Fibroblast of pulmonary artery (primary cell): ENCODE results near the gene IER3.
A peak's percentile ranks its signal among the peaks of the same experiment; 100 is the strongest.
"Not testable (repeated sequence)": the region's sequence is repeated elsewhere in the genome, so short reads cannot be mapped to it uniquely, and the experiment has no call there.

Experiments used
- DNase-seq: peaks from one replicate; pipeline ENCODE4 v3.0.0-alpha.2; 2010; ENCODE audit warnings: low read depth
- H3K4me3 ChIP-seq: replicated peaks from 2 replicates; pipeline ENCODE4 v1.5.1; 2011; ENCODE audit warnings: low read depth, mild to moderate bottlenecking, control low read depth, low read length, moderate library complexity
- TF ChIP-seq, protein P1 (sequence below): IDR thresholded peaks from 2 replicates; pipeline ENCODE4 v1.5.1; 2011; ENCODE audit warnings: mild to moderate bottlenecking, control low read depth, low read length, inconsistent platforms; ENCODE audit errors: missing control alignments

Gene IER3

DNA sequence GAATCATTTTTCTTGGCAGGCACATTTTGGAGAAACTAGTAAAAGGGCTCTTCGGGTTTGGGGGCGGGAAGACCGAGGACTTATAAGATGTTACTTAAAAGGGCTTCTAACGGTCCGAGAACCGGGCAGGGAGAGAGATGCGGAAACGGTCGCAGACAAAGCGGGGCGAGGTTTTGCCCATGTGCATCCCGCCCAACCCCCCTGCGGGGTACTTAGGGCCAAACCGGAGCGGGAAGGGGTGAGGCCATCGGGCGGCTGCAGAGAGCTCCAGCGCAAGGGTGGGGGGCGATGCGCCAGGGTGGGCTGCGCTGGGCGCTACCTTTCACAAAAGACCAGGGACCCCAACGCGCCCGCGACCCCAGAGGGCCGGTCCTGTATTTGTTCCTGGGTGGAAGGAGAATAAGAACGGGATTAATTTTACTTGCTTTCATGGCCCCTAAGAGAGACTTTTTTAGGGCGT, 23.6 kb downstream of the IER3 start:
- peak overlapping the region; percentile 88 for H3K4me3 ChIP-seq
- DNase-seq = peak; percentile 42
- TF ChIP-seq, protein P1, sequence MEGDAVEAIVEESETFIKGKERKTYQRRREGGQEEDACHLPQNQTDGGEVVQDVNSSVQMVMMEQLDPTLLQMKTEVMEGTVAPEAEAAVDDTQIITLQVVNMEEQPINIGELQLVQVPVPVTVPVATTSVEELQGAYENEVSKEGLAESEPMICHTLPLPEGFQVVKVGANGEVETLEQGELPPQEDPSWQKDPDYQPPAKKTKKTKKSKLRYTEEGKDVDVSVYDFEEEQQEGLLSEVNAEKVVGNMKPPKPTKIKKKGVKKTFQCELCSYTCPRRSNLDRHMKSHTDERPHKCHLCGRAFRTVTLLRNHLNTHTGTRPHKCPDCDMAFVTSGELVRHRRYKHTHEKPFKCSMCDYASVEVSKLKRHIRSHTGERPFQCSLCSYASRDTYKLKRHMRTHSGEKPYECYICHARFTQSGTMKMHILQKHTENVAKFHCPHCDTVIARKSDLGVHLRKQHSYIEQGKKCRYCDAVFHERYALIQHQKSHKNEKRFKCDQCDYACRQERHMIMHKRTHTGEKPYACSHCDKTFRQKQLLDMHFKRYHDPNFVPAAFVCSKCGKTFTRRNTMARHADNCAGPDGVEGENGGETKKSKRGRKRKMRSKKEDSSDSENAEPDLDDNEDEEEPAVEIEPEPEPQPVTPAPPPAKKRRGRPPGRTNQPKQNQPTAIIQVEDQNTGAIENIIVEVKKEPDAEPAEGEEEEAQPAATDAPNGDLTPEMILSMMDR = no peak

DNA sequence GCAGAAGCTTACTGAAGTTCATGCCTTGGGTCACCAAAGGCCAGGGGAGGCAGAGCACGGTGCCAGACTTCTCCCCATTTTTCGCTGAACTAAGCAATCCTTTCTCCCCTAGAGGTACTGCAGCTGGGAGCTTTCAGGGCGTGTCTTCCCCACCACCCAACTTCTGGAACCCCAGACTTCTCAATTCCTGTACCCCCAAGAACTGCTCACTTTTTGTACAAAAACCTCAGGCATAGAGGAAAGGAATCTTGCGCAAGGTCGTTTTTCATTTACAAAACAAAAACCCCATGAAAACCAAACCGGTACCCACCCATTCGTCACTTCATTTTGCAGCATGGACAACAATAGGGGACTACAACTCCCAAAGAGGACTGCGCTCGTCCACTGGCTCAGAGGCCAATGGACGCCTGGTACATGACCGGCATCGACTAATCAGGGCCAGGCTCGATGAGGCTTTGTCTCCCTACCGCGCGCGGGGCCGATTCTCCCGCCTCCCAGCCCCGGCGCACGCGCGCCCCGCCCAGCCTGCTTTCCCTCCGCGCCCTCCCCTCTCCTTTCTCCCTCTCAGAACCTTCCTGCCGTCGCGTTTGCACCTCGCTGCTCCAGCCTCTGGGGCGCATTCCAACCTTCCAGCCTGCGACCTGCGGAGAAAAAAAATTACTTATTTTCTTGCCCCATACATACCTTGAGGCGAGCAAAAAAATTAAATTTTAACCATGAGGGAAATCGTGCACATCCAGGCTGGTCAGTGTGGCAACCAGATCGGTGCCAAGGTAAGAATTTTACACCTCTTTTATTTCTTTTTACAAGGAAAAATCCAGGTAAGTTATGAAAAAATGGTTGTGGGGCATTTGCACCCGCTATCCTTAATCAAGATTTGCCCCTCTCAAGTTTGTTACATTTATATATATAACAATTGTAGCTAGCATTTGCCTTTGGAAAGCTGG, 24.3 kb downstream of the IER3 start, which contains the start of gene TUBB:
TSS of gene TUBB (plus strand) at position 562 of the 947 bp plus-strand sequence. CDS start at position 717, 155 bp downstream.
- TF ChIP-seq, protein P1 = no peak
- peak within 1 kb of the TSS; percentile 88 for H3K4me3 ChIP-seq
- peak; percentile 98 for DNase-seq

DNA sequence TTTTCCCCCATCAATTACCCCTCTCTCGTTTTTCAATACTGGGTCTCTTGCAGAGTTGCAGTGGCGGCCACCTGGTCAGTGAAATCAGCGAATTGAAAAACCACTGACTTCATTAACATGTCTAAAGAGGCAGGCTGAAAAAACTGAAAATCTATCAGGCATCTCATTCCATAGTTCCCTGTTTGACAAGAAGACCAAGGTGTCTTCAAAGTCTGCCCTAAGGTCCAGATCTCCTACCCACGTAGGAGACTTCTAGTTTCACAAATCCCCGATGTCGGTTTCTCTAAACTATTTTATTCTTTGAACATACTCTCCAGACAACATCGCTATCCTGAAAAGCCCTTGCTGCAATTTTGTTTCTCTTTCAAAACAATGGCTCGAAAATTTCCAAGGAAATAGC, 25.0 kb downstream of the IER3 start:
- peak overlapping the region; percentile 88 for H3K4me3 ChIP-seq
- TF ChIP-seq, protein P1 = no peak
- DNase-seq = no peak

DNA sequence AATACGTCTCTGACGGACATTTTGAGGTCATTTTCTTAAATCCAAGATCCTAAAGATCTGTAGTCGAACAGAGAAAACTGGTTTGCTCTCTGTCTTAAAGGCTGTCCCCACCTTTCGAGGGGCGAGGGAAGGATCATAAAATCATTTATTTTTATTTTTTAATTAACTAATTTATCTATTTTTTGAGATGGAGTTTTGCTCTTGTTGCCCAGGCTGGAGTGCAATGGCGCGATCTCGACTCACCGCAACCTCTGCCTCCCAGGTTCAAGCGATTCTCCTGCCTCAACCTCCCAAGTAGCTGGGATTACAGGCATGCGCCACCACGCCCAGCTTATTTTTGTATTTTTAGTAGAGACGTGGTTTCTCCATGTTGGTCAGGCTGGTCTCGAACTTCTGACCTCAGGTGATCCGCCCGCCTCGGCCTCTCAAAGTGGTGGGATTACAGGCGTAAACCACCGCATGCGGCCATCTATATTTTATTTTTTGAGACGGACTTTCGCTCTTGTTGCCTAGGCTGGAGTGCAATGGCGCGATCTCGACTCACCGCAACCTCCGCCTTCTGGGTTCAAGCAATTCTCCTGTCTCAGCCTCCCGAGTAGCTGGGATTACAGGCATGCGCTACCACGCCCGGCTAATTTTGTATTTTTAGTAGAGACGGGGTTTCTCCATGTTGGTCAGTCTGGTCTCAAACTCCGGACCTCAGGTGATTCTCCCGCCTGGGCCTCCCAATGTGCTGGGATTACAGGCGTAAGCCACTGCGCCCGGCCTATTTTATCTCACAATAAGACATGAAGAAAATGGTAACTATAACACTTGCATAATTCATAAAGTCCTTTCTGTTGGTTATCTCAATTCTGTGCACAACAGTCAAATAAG, 26.3 kb downstream of the IER3 start:
- peak overlapping the region; percentile 57 for H3K4me3 ChIP-seq
- DNase-seq = not testable (repeated sequence)

DNA sequence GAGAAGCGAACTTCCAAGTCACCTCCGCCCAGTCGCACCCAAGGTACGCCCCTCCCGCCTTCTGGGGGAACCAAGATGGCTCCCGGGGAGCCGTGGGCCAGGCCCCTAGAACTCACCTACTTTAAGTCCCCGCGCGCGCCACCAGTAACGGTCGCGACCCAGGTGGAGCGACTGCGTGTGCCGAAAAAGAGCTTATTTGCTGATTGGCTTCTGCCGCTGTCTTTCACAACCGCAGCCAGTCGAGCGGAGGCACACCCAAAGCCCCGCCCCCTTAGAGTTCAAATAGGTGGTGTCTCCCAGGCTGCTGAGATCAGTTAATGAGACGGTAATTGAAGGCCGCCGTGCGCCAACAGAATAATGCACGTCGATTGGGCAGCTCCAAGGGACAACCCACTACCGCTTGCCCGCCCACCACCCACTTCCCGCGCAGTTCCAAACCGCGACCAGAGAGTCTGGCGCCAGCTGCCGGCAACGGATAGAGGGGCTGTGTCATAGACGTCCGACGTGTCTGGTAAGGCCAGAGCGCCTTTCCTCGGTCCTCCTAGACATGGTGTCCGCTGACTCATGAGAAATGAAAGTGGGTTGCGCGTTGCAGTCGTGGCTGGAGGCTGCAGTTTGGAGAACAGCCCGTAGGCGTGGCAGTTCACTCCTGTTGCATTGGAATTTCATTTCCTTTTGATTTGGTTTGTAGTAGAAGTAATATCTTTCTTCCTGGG, 27.1 kb downstream of the IER3 start, which contains the start of gene MDC1:
TSS of gene MDC1 (minus strand) at position 153 of the 716 bp plus-strand sequence. CDS start 2,106 bp downstream, outside the sequence.
- TF ChIP-seq, protein P1 = peak; percentile 33
- H3K4me3 ChIP-seq = peak within 1 kb of the TSS; percentile 86
- DNase-seq = peak; percentile 100

DNA sequence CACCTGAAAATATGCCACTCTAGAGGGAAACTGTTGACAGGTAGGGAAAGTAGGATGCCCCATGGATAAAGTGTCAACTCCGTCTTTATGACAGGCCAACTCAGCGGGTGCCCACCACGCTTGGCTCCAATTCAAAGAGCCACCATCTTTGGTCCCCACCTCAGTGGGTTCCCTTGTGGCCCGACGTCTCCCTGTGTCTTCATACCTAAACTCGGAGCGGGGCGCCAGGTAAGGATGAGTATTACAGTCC, 27.5 kb downstream of the IER3 start:
- DNase-seq = no peak
- TF ChIP-seq, protein P1 = no peak
- H3K4me3 ChIP-seq = peak overlapping the region; percentile 86
